Ramos (cell line): ENCODE data around the gene SMARCE1.
"Not testable (repeated sequence)": the region's sequence is repeated elsewhere in the genome, so short reads cannot be mapped to it uniquely, and the experiment has no call there.

ENCODE experiments used
- in situ Hi-C: fragments of 300-500 bp; cut with MboI; formaldehyde crosslinking; loops from one replicate; pipeline ENCODE4 v1.14.3; 2022; ENCODE audit warnings: low sequenced_read_pairs; ENCODE audit not compliant: unreplicated experiment

The SMARCE1 gene

GRCh38 chr17:40596261-40596919 is 51.2 kb downstream of the SMARCE1 start:
- in situ Hi-C loops = no loop called here

- in situ Hi-C loops = no loop called here
These were observed 56.9 kb downstream of the SMARCE1 start for GRCh38 chr17:40590742-40591141.

- in situ Hi-C loops = no loop called here
These were observed 59.1 kb downstream of the SMARCE1 start for GRCh38 chr17:40588552-40588951.

- in situ Hi-C loops = not testable (repeated sequence)
These were observed 61.4 kb downstream of the SMARCE1 start for GRCh38 chr17:40586264-40586663.

GRCh38 chr17:40584950-40585349 is 62.7 kb downstream of the SMARCE1 start:
- in situ Hi-C loops = not testable (repeated sequence)

- in situ Hi-C loops = no loop called here
These were observed 65.2 kb downstream of the SMARCE1 start for GRCh38 chr17:40582328-40582901.

GRCh38 chr17:40580140-40580539 is 67.5 kb downstream of the SMARCE1 start:
- in situ Hi-C loops = no loop called here

GRCh38 chr17:40579471-40579870 is 68.1 kb downstream of the SMARCE1 start:
- in situ Hi-C loops = no loop called here

GRCh38 chr17:40577611-40578065 is 70.0 kb downstream of the SMARCE1 start:
- in situ Hi-C loops = no loop called here

- in situ Hi-C loops = no loop called here
These were observed 71.4 kb downstream of the SMARCE1 start for GRCh38 chr17:40576113-40576740.
